ENCODE results near the gene LARGE1.

The LARGE1 gene

GRCh38 chr22:33493476-33494205 is 426.6 kb downstream of the LARGE1 start:
- no peak overlapping the region for H3K4me3 ChIP-seq (ENCODE audit: low read depth, low read length)
- TF ChIP-seq MAX (IDR thresholded peaks at IDR 0.05; ENCODE audit: low read depth, low read length) (no peak), POLR2A (IDR thresholded peaks at IDR 0.05; ENCODE audit: extremely low read depth, insufficient read length) (no peak), CTCF (IDR thresholded peaks at IDR 0.05; ENCODE audit: low read depth, low read length) (no peak), MYC (IDR thresholded peaks at IDR 0.05; ENCODE audit: low read depth, low read length) (no peak)
- no peak for DNase-seq (ENCODE audit: low read depth)

GRCh38 chr22:33492210-33492651 is 428.0 kb downstream of the LARGE1 start:
- no peak for DNase-seq (ENCODE audit: low read depth)
- TF ChIP-seq CTCF (IDR thresholded peaks at IDR 0.05; ENCODE audit: low read depth, low read length) (no peak), MAX (IDR thresholded peaks at IDR 0.05; ENCODE audit: low read depth, low read length) (no peak), MYC (IDR thresholded peaks at IDR 0.05; ENCODE audit: low read depth, low read length) (no peak), POLR2A (IDR thresholded peaks at IDR 0.05; ENCODE audit: extremely low read depth, insufficient read length) (no peak)
- no peak overlapping the region for H3K4me3 ChIP-seq (ENCODE audit: low read depth, low read length)

GRCh38 chr22:33487041-33487716 is 433.1 kb downstream of the LARGE1 start:
- no peak overlapping the region for H3K4me3 ChIP-seq (ENCODE audit: low read depth, low read length)
- TF ChIP-seq MYC (IDR thresholded peaks at IDR 0.05; ENCODE audit: low read depth, low read length) (no peak), CTCF (IDR thresholded peaks at IDR 0.05; ENCODE audit: low read depth, low read length) (no peak), POLR2A (IDR thresholded peaks at IDR 0.05; ENCODE audit: extremely low read depth, insufficient read length) (no peak), MAX (IDR thresholded peaks at IDR 0.05; ENCODE audit: low read depth, low read length) (no peak)
- DNase-seq (ENCODE audit: low read depth), result no peak

- TF ChIP-seq POLR2A (IDR thresholded peaks at IDR 0.05; ENCODE audit: extremely low read depth, insufficient read length) (no peak), CTCF (IDR thresholded peaks at IDR 0.05; ENCODE audit: low read depth, low read length) (no peak), MAX (IDR thresholded peaks at IDR 0.05; ENCODE audit: low read depth, low read length) (no peak)
- DNase-seq (ENCODE audit: low read depth), result no peak
These were observed 438.7 kb downstream of the LARGE1 start for GRCh38 chr22:33481550-33481949.

GRCh38 chr22:33477120-33478111 is 442.9 kb downstream of the LARGE1 start:
- TF ChIP-seq MAX (IDR thresholded peaks at IDR 0.05; ENCODE audit: low read depth, low read length) (no peak), CTCF (IDR thresholded peaks at IDR 0.05; ENCODE audit: low read depth, low read length) (no peak), POLR2A (IDR thresholded peaks at IDR 0.05; ENCODE audit: extremely low read depth, insufficient read length) (no peak), MYC (IDR thresholded peaks at IDR 0.05; ENCODE audit: low read depth, low read length) (no peak)
- no peak overlapping the region for H3K4me3 ChIP-seq (ENCODE audit: low read depth, low read length)
- DNase-seq (ENCODE audit: low read depth), result no peak

More at GRCh38 chr22:33481550-33481949, 438.7 kb downstream of the LARGE1 start:
- no peak overlapping the region for H3K4me3 ChIP-seq (ENCODE audit: low read depth, low read length)

All from NB4 (cell line).